Liver (tissue), 3 donors: ENCODE data around the gene FIS1.

Experiments
- ATF3 ChIP-seq: IDR thresholded peaks from 2 replicates; pipeline ENCODE4 v1.6.1; 2016; ENCODE audit warnings: antibody characterized with exemption
- CTCF ChIP-seq: fragments of 150-350 bp; IDR thresholded peaks from 2 replicates; pipeline ENCODE4 v1.5.1; 2017; ENCODE audit warnings: improper control_type of control experiment, low read depth, low read length; ENCODE audit not compliant: missing input control
- FOXA1 ChIP-seq: IDR thresholded peaks from 2 replicates; pipeline ENCODE4 v1.6.1; 2016; ENCODE audit warnings: antibody characterized with exemption
- GABPA ChIP-seq, 2 donors: IDR thresholded peaks in 1 of 2; conservative IDR thresholded peaks in 1 of 2; 2 replicates each; pipeline ENCODE4 v1.6.1; 2016; ENCODE audit warnings: antibody characterized with exemption in 2 of 2, mild to moderate bottlenecking in 1 of 2, moderate library complexity in 1 of 2
- HNF4G ChIP-seq: IDR thresholded peaks from 2 replicates; pipeline ENCODE4 v1.6.1; 2016; ENCODE audit warnings: antibody characterized with exemption
- JUND ChIP-seq, 2 donors: IDR thresholded peaks; 2 replicates each; pipeline ENCODE4 v1.6.1; 2016; ENCODE audit warnings: antibody characterized with exemption in 2 of 2
- MAX ChIP-seq: IDR thresholded peaks from 2 replicates; pipeline ENCODE4 v1.6.1; 2016; ENCODE audit warnings: antibody characterized with exemption
- NR2F2 ChIP-seq: IDR thresholded peaks from 2 replicates; pipeline ENCODE4 v1.6.1; 2016; ENCODE audit warnings: antibody characterized with exemption
- RAD21 ChIP-seq, 2 donors: IDR thresholded peaks; 2 replicates each; pipeline ENCODE4 v1.6.1; 2016; ENCODE audit warnings: antibody characterized with exemption in 2 of 2, mild to moderate bottlenecking in 2 of 2
- RXRA ChIP-seq, 2 donors: IDR thresholded peaks; 2 replicates each; pipeline ENCODE4 v1.6.1; 2017 to 2018; ENCODE audit warnings: antibody characterized with exemption in 2 of 2, mild to moderate bottlenecking in 1 of 2
- SP1 ChIP-seq: IDR thresholded peaks from 2 replicates; pipeline ENCODE4 v1.6.1; 2018; ENCODE audit warnings: antibody characterized with exemption, mild to moderate bottlenecking
- YY1 ChIP-seq: IDR thresholded peaks from 2 replicates; pipeline ENCODE4 v1.6.1; 2016; ENCODE audit warnings: antibody characterized with exemption, mild to moderate bottlenecking
- ZBTB33 ChIP-seq: IDR thresholded peaks from 2 replicates; pipeline ENCODE4 v1.6.1; 2016; ENCODE audit warnings: antibody characterized with exemption
- TF ChIP-seq, protein P1 (sequence below): IDR thresholded peaks from 2 replicates; pipeline ENCODE4 v1.6.1; 2016; ENCODE audit warnings: antibody characterized with exemption, mild to moderate bottlenecking
- donor health status: healthy.
- donor health status: healthy.

DNA sequence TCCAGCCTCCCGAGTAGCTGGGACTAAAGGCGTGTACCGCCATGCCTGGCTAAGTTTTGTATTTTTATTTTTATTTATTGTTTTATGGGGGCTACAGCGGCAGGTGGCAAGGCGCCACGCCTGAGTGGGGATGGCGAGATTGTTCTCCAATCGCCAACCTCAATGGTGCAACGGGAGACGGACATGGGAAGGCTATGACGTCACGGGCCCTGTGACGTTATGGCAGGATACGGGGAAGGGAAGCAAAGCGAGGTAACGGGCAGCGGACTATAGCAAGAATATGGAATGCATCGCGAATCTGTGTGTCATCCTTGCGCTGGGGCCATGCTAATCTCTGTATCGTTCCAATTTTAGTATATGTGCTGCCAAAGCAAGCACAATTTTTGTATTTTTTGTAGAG is 24.8 kb upstream of the FIS1 start:
- TF ChIP-seq, protein P1, sequence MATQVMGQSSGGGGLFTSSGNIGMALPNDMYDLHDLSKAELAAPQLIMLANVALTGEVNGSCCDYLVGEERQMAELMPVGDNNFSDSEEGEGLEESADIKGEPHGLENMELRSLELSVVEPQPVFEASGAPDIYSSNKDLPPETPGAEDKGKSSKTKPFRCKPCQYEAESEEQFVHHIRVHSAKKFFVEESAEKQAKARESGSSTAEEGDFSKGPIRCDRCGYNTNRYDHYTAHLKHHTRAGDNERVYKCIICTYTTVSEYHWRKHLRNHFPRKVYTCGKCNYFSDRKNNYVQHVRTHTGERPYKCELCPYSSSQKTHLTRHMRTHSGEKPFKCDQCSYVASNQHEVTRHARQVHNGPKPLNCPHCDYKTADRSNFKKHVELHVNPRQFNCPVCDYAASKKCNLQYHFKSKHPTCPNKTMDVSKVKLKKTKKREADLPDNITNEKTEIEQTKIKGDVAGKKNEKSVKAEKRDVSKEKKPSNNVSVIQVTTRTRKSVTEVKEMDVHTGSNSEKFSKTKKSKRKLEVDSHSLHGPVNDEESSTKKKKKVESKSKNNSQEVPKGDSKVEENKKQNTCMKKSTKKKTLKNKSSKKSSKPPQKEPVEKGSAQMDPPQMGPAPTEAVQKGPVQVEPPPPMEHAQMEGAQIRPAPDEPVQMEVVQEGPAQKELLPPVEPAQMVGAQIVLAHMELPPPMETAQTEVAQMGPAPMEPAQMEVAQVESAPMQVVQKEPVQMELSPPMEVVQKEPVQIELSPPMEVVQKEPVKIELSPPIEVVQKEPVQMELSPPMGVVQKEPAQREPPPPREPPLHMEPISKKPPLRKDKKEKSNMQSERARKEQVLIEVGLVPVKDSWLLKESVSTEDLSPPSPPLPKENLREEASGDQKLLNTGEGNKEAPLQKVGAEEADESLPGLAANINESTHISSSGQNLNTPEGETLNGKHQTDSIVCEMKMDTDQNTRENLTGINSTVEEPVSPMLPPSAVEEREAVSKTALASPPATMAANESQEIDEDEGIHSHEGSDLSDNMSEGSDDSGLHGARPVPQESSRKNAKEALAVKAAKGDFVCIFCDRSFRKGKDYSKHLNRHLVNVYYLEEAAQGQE = no peak
- TF ChIP-seq CTCF = no peak
- no peak for TF ChIP-seq ZBTB33
- no peak for TF ChIP-seq RAD21 (IDR thresholded peaks at IDR 0.05)
- TF ChIP-seq ATF3 = no peak
- no peak for TF ChIP-seq JUND (IDR thresholded peaks at IDR 0.05)
- no peak for TF ChIP-seq FOXA1
- no peak for TF ChIP-seq RXRA (IDR thresholded peaks at IDR 0.05)
- TF ChIP-seq MAX = no peak
- TF ChIP-seq SP1 = no peak
- TF ChIP-seq YY1 = no peak
- no peak for TF ChIP-seq NR2F2
- TF ChIP-seq GABPA (IDR thresholded peaks at IDR 0.05 in 1 of 2, conservative IDR thresholded peaks at IDR 0.05 in 1 of 2) = no peak
- no peak for TF ChIP-seq HNF4G
